ENCODE results near the gene ZNF597. TPM values are rescaled to one million over a fixed set of nuclear protein-coding genes. Genes with fewer than 3 reads are reported as not detected.

ZNF597 gene
- total RNA-seq, 1 experiment from 2014 or later = 3.5 TPM

DNA sequence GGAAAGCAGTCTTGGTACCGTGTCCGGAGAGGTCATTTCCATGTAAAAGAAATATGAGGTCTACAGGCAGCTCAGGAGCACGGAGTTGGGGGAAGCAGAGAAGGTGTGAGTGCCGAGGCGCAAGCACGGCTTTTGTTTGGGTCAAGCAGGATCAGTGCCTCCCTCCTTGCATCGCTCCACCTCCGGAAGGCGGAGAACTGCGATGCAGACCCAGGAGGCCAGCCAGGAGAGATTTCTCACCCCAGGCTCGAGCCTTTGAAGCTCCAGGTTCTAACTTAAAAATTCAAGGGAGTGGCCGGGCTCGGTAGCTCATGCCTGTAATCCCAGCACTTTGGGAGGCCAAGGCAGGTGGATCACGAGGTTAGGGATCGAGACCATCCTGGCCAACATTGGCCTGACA is 25.2 kb upstream of the ZNF597 start:
- Histone ChIP-seq H4K20me1 (ENCODE audit: control insufficient read depth, insufficient read depth, insufficient read length) (no peaks in the 10 kb centered on the region), H3K23me2 (ENCODE audit: insufficient read length, low read depth, low read length, poor library complexity, severe bottlenecking) (no peaks in the 10 kb centered on the region), H3K9ac (ENCODE audit: extremely low read depth, insufficient read length, low read length) (no peak overlapping the region), H3K9me3 (ENCODE audit: control insufficient read depth, low read depth, low read length) (no peaks in the 10 kb centered on the region), H3K4me2 (ENCODE audit: insufficient read depth, insufficient read length, low read length) (no peak overlapping the region), H2BK20ac (ENCODE audit: low read depth, low read length, poor library complexity, severe bottlenecking) (no peak overlapping the region), H4K5ac (ENCODE audit: insufficient read length, low read depth, low read length) (no peak overlapping the region), H2BK5ac (ENCODE audit: insufficient read length, low read length) (no peak overlapping the region), H4K91ac (ENCODE audit: insufficient read length, low read depth, low read length) (no peak overlapping the region), H3K79me1 (ENCODE audit: insufficient read depth, low read depth, low read length, poor library complexity, severe bottlenecking) (peaks cover 15% of the 10 kb centered on the region), H3K79me2 (ENCODE audit: insufficient read depth, low read length) (peaks cover 36% of the 10 kb centered on the region; the same call in 1 of the 2 replicates), H3K23ac (ENCODE audit: insufficient read length, low read depth, low read length) (no peak overlapping the region), H3K56ac (ENCODE audit: insufficient read length, low read depth, low read length) (no peak overlapping the region), H2AK5ac (ENCODE audit: insufficient read length, low read length) (no peak overlapping the region), H3K18ac (ENCODE audit: insufficient read length, low read depth, low read length) (no peak overlapping the region), H2AFZ (ENCODE audit: low read length) (no peak overlapping the region), H3K4me1 (ENCODE audit: insufficient read depth, low read length) (no peaks in the 10 kb centered on the region; the same call in 1 of the 2 replicates), H3K4ac (ENCODE audit: low read depth, low read length) (no peak overlapping the region), H2BK12ac (ENCODE audit: insufficient read length, low read depth, low read length) (no peak overlapping the region), H3K27me3 (ENCODE audit: insufficient read depth, low read length) (no peaks in the 10 kb centered on the region), H4K8ac (replicated peaks; ENCODE audit: insufficient read length, low read depth, low read length) (no peak overlapping the region), H3K27ac (ENCODE audit: insufficient read length, low read depth, low read length) (no peak overlapping the region), H3T11ph (ENCODE audit: low read length) (no peak overlapping the region), H2BK120ac (ENCODE audit: low read depth, low read length, poor library complexity, severe bottlenecking) (no peak overlapping the region), H2BK15ac (ENCODE audit: low read depth, low read length) (no peak overlapping the region), H3K14ac (ENCODE audit: insufficient read depth, low read length) (no peak overlapping the region)
- no CpG with 5 or more reads among the region's 15 CpGs for WGBS (ENCODE audit: extremely low coverage, insufficient read length, low lambda C conversion rate)
- Mint-ChIP-seq H3K27me3 (ENCODE audit: low read depth) (no peaks in the 10 kb centered on the region), H3K4me3 (peak overlapping the region in 1 of 2 experiments; percentile 52; a peak in 1 of 5 replicates), H3K4me1 (peaks cover 35 to 40% of the 10 kb centered on the region in 2 experiments), H3K36me3 (ENCODE audit: insufficient read depth in 1 of 3, low read depth in 3 of 3) (peaks cover 13 to 24% (median 15%) of the 10 kb centered on the region in 3 experiments; a peak in 5 of 7 replicates), H3K9me3 (no peaks in the 10 kb centered on the region), H3K27ac (peak overlapping the region; percentile 16 to 93 (median 82); a peak in 6 of 7 replicates)
- peak; percentile 64 for DNase-seq
- TF ChIP-seq, protein P1, sequence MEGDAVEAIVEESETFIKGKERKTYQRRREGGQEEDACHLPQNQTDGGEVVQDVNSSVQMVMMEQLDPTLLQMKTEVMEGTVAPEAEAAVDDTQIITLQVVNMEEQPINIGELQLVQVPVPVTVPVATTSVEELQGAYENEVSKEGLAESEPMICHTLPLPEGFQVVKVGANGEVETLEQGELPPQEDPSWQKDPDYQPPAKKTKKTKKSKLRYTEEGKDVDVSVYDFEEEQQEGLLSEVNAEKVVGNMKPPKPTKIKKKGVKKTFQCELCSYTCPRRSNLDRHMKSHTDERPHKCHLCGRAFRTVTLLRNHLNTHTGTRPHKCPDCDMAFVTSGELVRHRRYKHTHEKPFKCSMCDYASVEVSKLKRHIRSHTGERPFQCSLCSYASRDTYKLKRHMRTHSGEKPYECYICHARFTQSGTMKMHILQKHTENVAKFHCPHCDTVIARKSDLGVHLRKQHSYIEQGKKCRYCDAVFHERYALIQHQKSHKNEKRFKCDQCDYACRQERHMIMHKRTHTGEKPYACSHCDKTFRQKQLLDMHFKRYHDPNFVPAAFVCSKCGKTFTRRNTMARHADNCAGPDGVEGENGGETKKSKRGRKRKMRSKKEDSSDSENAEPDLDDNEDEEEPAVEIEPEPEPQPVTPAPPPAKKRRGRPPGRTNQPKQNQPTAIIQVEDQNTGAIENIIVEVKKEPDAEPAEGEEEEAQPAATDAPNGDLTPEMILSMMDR (conservative IDR thresholded peaks at IDR 0.05) = no peak

Data from H9 (cell line).